Stimulated activated CD4-positive, alpha-beta T cell treated with anti-CD3 and anti-CD28 coated beads, Interleukin-1b, Interleukin-23, amount 100 ng/mL, for 48 hours (primary cell): Measurements from ENCODE around the gene C2CD2.
A peak's percentile ranks its signal among the peaks of the same experiment; 100 is the strongest.

ENCODE experiments used
- DNase-seq: peaks from one replicate; pipeline ENCODE4 v3.0.0-alpha.2; 2020

Gene C2CD2

GRCh38 chr21:41929248-41929647, 24.6 kb downstream of the C2CD2 start:
- no peak for DNase-seq

- DNase-seq, result no peak
Measured at GRCh38 chr21:41928621-41929220, 25.1 kb downstream of the C2CD2 start.

DNA sequence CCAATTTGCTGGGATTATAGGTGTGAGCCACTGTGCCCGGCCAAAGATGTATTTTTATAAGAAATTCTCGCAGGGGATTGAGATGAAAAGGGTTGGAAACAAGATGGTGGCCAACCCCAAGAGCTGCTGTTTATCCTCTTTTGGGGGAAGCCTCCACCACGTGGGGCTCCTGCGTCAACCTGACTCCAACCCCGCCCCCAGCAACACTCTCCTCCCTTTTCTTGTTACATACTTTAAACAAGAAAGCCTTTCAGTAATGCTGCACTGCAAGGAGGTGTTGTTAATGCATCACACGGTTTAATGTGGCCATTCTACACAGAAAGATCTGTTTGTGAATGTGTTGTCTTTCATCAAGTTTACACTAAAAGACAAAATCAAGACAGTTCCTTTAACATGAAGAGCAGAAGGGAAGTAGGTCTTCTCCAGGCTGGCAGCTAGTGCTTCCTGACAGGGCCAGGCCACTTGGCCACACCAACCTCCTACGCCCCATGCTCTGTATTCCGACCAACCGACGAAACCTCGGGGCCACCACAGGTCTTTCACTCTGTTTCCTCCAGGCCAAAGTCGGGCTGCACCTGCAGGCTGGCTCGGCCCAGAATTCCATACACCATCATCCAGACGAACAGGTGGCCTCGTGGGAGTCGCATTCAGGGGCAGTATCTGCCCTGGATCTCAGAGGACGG, 25.9 kb downstream of the C2CD2 start:
- DNase-seq, result peak; percentile 30

DNA sequence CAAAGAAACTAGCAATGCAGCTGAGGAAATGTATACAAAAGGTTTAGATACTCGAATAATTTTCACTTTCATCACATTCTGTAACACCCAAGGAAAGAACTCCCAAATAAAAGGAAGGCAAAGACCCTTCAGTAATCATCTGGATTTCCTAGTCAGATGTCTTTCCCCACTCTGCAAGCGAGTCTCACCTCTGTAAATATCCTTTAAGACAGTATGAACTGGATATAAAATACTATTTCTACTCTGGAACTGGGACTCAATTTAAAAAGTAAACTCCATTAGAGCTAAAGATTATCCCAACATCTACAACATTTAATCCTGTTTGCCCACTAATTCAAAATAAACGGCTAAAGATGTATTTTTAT, 27.0 kb downstream of the C2CD2 start:
- no peak for DNase-seq

- DNase-seq, result no peak
Measured at GRCh38 chr21:41926117-41926806, 27.6 kb downstream of the C2CD2 start.

GRCh38 chr21:41925767-41926116, 28.1 kb downstream of the C2CD2 start:
- no peak for DNase-seq

- DNase-seq, result no peak
Measured at GRCh38 chr21:41924368-41924754, 29.5 kb downstream of the C2CD2 start.

GRCh38 chr21:41923631-41924367, 30.0 kb downstream of the C2CD2 start:
- DNase-seq, result no peak

DNA sequence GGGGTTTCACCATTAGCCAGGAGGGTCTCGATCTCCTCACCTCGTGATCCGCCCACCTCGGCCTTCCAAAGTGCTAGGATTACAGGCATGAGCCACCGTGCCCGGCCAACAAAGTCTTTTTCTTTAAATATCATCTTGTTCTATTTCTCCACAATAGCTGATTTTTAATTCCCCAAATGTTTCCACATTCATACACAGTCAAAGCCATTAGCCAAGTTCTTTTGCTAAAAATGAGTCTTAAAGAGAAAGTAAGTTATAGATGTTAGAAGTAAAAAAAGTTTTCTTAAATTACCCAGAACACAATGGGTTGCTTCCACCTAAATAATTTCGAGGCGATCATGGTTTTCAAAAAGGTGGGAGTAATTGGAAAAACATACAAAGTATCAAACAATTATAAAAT, 30.6 kb downstream of the C2CD2 start:
- no peak for DNase-seq

GRCh38 chr21:41921021-41921420, 32.8 kb downstream of the C2CD2 start:
- no peak for DNase-seq

DNA sequence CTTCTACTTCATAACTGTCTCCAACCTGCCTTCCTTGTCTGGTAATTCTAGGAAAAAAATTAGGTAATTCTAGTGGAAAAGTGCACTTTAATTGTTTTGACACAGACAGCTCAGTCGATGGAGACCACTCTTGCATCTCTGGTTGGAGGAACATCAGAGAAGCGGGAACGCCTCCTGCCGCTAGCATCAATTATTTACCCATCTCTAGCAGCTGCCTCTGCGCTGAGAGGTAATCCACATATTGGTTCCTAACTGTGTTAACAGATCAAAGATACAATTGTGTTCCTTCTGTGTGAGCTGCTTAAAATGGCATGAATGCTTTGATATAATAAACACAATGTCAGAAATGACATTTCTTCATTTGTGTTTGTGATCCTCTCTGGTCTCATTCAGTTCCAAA, 33.3 kb downstream of the C2CD2 start:
- no peak for DNase-seq

DNA sequence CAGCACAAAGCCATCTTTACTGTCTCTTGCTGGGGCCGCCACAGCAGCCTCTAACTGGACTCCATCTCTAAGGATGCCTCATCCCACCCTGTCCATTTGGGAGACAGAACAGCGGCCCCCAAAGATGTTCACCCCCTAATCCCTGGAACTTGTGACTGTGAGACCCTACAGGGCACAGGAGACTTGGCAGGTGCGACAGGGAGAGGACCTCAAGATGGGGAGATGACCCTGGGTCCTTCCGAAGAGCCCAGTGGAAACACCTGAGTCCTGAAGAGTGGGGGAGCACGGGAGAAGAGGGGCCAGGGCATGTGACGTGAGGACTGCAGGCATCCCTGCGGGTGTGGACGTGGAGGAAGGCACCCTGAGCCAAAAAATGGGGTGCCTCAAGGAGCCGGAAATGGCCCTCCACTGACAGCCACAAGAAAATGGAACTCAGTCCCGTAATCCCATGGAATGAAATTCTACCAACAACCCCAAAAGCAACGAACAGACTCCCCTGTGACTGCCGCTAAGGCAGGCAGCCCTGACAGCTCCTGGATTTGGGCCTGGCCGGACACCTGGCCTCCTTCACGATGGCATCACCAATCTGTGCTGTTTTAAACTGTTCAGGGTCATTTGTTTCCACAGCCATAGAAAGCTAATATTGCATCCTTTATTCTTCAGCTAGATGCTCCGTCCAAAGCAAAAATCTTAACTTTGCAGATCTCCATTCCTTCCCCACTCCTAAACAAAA, 34.0 kb downstream of the C2CD2 start:
- no peak for DNase-seq

GRCh38 chr21:41918561-41919358, 35.1 kb downstream of the C2CD2 start:
- no peak for DNase-seq

- DNase-seq, result no peak
Measured at GRCh38 chr21:41917531-41917930, 36.3 kb downstream of the C2CD2 start.

- DNase-seq, result no peak
Measured at GRCh38 chr21:41916888-41917433, 36.9 kb downstream of the C2CD2 start.

DNA sequence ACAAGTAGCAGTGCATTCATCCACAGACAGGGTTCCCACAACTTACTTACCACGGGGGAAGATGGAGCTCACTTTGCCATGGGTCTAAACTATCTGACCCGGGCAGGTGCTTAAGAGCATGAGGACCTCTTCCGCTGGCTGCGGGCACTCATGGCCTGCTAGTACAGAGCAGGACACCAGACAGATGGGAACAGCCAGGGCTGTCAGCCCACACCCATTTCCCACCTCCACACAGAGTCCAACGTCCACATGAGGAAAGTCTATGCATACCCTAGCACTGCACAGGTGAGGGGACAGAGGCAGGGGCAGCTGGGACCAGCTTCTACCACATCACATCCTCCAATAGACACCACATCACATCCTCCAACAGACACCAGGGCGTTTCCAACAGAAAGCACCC, 38.9 kb downstream of the C2CD2 start:
- no peak for DNase-seq

- no peak for DNase-seq
Measured at GRCh38 chr21:41914358-41914757, 39.5 kb downstream of the C2CD2 start.

DNA sequence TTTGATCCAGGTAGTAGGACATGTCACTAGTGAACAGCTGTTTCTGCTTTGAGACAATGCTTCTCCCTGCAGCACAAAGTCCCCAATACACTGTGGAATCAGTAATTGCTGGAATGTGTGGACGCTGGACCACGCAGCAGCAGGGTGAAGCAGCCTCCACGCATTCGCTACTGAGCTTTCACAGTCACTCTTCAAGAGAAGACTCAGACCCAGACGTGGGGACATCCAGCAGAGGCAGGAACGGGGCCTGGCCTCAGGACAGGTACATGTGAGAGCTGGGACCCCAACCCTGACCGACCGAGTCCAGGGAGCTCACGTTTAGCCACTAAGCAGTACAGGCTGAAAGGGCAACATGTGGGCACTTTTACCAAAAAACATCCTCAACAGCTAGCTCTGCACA, 40.6 kb downstream of the C2CD2 start:
- no peak for DNase-seq

GRCh38 chr21:41908829-41909228, 45.0 kb downstream of the C2CD2 start:
- no peak for DNase-seq

DNA sequence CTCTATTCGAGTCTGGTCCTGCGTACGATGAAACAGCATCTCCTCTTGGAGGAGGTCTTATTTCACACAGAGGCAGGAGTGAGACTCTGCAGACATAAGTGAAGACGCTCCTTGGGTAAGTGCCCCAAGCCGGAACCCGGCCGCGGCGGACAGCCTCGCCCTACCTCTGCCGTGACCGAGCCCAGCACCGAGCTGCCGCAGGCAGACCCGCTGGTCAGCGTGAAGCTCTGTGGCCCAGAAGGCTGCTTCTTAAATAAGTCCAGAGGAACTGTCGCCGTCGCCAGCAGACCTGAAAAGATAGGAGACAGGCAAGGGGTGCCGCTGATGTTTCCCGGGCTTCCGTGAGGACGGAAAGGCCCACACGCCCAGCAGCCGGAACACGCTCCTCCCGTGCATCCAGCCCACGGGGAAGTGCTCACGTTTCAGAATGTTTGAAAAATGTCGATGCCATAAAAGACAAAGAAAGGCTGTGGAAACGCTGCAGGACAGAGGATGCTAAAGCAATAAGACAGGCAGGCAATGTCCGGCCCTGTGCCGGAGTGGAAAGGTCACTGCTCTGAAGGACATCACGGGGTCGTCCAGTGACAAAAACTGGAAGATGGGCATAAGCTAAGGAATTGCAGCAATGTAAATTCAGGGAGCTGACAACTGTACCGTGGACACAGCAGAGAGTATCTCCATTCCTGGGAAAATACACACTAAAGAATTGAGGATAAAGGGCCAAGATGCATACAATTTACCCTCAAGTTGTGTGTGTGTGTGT, 46.1 kb downstream of the C2CD2 start:
- DNase-seq, result no peak

GRCh38 chr21:41906770-41907169, 47.0 kb downstream of the C2CD2 start:
- no peak for DNase-seq
